SK-N-MC (cell line): ENCODE measurements around the gene HMGB1.

Experiments
- DNase-seq: peaks from one replicate; pipeline ENCODE4 v3.0.0-alpha.2; 2011; ENCODE audit warnings: low read depth, low spot score
- H3K27ac ChIP-seq: fragments of 200-600 bp; sonication (generic); 2 replicates; pipeline ENCODE4 v1.5.1; 2016; ENCODE audit warnings: mixed run types
- H3K36me3 ChIP-seq: fragments of 200-600 bp; sonication (generic); 2 replicates; pipeline ENCODE4 v1.6.1; 2017; ENCODE audit warnings: antibody characterized with exemption, low read length, mixed read lengths; ENCODE audit not compliant: insufficient read depth
- H3K4me3 ChIP-seq: fragments of 200-600 bp; sonication (generic); 2 replicates; pipeline ENCODE4 v1.5.1; 2016
- H3K9ac ChIP-seq: fragments of 200-600 bp; sonication (generic); 2 replicates; pipeline ENCODE4 v1.8.0; 2017; ENCODE audit warnings: mixed run types, mixed read lengths; ENCODE audit not compliant: insufficient read length
- H3K9me3 ChIP-seq: fragments of 200-600 bp; sonication (generic); 2 replicates; pipeline ENCODE4 v1.6.1; 2017; ENCODE audit warnings: low read depth, mild to moderate bottlenecking, antibody characterized with exemption, low read length, moderate library complexity, mixed read lengths
- EZH2 ChIP-seq: fragments of 200-600 bp; sonication (generic); IDR thresholded peaks from one replicate; pipeline ENCODE4 v1.6.1; 2017; ENCODE audit warnings: antibody characterized with exemption
- FOXP2 ChIP-seq: optimal IDR thresholded peaks from 2 replicates; pipeline ENCODE3; 2011; ENCODE audit warnings: mild to moderate bottlenecking, moderate library complexity; ENCODE audit not compliant: insufficient read depth; ENCODE audit errors: extremely low read length, control extremely low read depth
- POLR2AphosphoS5 ChIP-seq: IDR thresholded peaks from 2 replicates; pipeline ENCODE4 v1.6.1; 2012; ENCODE audit warnings: mild to moderate bottlenecking, low read depth, low read length, borderline replicate concordance

The HMGB1 gene

DNA sequence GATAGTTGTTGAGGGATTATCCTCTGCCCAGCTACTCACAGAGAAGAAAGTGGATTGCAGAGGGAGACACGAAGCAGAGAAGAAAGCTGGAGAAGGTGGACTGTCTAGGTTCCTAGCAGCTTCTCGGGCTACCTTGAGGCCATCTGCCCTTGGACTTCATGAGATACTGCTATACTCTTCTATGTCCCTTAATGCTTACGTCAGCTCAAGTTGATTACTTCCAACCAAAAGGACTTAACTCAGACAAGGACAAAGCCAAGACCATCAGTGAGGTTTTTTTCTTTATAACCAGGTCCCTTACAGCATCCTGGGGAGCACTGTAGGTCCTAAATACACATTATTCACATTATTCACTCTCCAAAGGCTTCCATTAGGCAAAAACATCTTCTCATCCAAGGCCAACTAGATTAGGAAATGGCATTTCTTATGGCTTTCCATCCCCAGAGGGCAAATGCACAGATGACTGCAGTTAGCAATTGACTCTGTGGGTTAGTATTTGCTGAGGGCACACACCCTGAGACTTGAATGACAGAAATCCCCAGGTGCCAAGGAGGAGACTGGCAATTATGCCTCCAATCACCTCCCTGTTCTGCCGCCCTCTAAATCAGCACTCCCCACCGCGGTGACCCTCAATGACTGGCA lies 47.5 kb downstream of the HMGB1 start:
- no peak for DNase-seq
- TF ChIP-seq FOXP2 (no peak), POLR2AphosphoS5 (no peak), EZH2 (no peak)
- Histone ChIP-seq H3K9ac (no peak overlapping the region), H3K27ac (peak overlapping the region; percentile 97), H3K9me3 (no peaks in the 10 kb centered on the region), H3K4me3 (0 out of 2 replicates have a peak overlapping the region, but pooled peaks have one; percentile 1), H3K36me3 (no peaks in the 10 kb centered on the region; the same call in 1 of the 2 replicates)

DNA sequence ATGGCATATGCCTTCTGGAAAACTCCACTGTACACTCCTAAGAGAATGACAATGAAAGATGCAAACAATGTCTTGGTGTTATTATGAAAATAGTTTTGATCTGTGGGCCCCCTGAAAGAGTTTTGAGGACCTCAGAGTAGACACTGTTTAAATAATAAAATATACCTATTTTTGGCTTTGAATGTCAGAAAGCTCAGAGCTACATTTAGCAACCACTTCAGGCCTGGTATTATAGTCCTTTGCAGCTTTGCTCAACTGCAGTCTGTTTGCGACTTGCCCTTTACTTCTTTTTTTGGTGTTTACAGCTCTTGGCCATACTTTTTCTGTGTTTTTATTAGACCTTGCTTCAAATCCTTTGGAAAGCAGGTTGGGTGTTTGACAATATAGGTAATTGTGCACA lies 49.3 kb downstream of the HMGB1 start:
- no peak for DNase-seq
- Histone ChIP-seq H3K9me3 (no peaks in the 10 kb centered on the region), H3K27ac (peak overlapping the region; percentile 96), H3K9ac (no peak overlapping the region), H3K4me3 (no peak overlapping the region), H3K36me3 (no peaks in the 10 kb centered on the region; the same call in 1 of the 2 replicates)
- TF ChIP-seq POLR2AphosphoS5 = no peak
- TF ChIP-seq EZH2 = no peak
- TF ChIP-seq FOXP2 = no peak

DNA sequence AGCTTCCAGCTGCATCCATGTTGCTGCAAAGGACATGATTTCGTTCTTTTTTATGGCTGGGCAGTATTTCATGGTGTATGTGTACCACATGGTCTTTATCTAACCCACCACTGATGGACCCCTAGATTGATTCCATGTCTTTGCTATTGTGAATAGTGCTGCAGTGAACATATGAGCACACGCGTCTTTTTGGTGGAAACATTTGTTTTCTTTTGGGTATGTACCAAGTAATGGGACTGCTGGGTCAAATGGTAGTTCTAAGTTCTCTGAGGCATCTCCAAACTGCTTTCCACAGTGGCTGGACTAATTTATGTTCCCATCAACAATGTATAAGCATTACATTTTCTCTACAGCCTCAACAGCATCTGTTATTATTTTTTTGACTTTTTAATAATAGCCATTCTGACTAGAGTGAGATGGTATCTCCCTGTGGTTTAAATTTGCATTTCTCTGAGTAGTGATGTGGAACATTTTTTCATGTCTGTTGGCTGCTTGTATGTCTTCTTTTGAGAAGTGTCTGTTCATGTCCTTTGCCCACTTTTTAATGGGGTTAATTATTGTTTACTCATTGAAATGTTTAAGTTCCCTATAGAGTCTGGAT lies 50.2 kb downstream of the HMGB1 start:
- TF ChIP-seq POLR2AphosphoS5 (no peak), FOXP2 (no peak), EZH2 (no peak)
- no peaks in the 10 kb centered on the region; the same call in 1 of the 2 replicates for H3K36me3 ChIP-seq
- no peaks in the 10 kb centered on the region for H3K9me3 ChIP-seq
- peak overlapping the region; percentile 81 for H3K9ac ChIP-seq
- DNase-seq = no peak
- peak overlapping the region; percentile 39 for H3K4me3 ChIP-seq
- peak overlapping the region; percentile 96 for H3K27ac ChIP-seq

DNA sequence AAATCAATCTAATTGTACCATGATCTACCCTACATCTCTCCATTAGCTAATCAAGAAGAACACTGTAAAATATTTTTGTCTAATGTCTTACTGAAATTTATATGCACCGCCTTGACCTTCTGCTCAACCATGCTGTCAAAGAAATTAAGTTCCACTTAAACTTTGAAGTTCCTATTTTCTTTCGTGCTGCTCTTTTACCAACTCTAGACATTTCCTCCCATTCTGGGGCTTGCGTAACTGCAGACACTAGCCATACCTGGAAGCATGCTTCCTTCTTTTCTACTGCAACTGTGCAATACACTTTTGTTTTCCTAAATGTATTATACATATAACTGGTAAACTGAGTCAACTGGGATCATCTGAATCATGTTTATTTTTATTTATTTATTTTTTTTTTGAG lies 51.9 kb downstream of the HMGB1 start:
- Histone ChIP-seq H3K4me3 (no peak overlapping the region), H3K9me3 (no peaks in the 10 kb centered on the region), H3K9ac (no peak overlapping the region), H3K27ac (peak overlapping the region; percentile 27; the same call in 1 of the 2 replicates), H3K36me3 (no peaks in the 10 kb centered on the region; the same call in 1 of the 2 replicates)
- TF ChIP-seq FOXP2 (no peak), POLR2AphosphoS5 (no peak), EZH2 (no peak)
- DNase-seq = no peak

DNA sequence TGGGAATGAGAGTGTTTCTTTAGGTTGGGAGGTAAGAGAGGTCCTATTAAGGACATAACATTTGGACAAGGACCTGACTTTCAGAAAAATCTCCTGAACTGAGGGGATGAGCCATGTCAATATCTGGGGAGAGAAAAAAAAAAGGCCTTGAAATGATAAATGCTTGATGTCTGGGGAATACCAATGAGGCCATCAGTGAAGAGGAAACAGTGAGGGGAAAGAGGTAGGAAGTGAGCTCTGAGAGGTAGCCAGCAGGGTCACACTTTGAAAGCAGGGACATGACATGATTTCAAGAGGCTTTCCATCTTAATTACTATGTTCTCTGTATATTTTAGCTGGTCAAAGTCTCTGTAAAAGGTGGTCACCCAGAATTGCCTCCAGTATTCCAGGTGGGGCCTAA lies 53.4 kb downstream of the HMGB1 start:
- H3K9me3 ChIP-seq = no peaks in the 10 kb centered on the region
- peak overlapping the region; percentile 100 for H3K27ac ChIP-seq
- no peaks in the 10 kb centered on the region; the same call in 1 of the 2 replicates for H3K36me3 ChIP-seq
- H3K9ac ChIP-seq = peak overlapping the region; percentile 1
- no peak for DNase-seq
- no peak for TF ChIP-seq EZH2
- no peak for TF ChIP-seq POLR2AphosphoS5
- TF ChIP-seq FOXP2 = no peak
- no peak overlapping the region for H3K4me3 ChIP-seq

DNA sequence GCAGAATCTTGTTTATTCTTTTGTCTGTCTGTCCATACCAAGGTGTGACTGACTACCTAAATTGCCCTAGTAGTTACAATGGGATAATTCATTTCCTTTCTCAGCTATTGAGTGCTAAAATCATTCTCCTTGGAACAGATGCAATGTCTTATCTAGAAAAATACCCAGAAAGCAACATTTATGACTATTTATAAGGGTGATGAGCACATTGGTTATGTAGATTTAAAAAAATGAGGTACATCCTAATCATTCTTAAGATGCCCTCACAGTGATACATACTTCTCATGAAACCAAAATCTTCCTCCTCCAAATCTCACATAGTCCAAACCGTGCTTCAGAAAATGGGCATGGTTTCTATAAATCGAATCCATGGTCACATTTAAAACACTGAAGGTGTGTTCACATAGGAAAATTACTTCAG lies 55.0 kb downstream of the HMGB1 start:
- Histone ChIP-seq H3K27ac (peak overlapping the region; percentile 100), H3K4me3 (peak overlapping the region; percentile 28), H3K36me3 (no peaks in the 10 kb centered on the region), H3K9ac (peak overlapping the region; percentile 80), H3K9me3 (no peaks in the 10 kb centered on the region)
- TF ChIP-seq POLR2AphosphoS5 = peak; percentile 48; the same call in 1 of the 2 replicates
- no peak for TF ChIP-seq FOXP2
- peak; percentile 97 for DNase-seq

DNA sequence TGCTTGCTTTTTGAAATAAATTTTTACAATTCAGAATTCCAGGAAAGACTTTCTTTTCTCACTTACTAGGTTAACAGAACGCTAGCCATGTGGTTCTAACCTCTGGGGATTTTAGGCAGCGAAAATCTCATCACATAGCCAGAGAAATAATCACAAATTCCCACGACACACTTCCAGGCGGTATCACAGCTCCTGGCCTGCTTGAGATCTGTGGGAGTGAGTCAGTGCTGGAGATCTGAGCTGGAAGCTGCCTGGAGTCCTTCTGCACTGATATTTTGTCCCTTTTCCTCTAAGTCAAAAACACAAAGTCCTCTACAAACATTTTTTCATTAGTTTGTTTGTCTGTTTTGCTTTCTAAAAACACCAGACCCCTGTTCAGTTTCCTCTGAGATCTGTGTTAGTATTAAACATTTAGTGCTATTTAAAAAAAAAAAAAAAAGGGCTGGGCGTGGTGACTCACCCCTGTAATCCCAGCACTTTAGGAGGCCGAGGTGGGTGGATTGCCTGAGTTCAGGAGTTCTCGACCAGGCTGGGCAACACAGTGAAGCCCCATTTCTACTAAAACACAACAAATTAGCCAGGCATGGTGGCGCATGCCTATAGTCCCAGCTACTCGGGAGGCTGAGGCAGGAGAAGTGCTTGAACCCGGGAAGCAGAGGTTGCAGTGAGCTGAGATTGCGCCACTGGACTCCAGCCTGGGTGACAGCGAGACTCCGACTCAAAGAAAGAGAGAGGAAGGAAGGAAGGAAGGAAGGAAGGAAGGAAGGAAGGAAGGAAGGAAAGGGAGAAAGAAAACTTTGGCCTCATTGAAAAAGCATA lies 55.6 kb downstream of the HMGB1 start:
- no peak for DNase-seq
- H3K27ac ChIP-seq = peak overlapping the region; percentile 100

DNA sequence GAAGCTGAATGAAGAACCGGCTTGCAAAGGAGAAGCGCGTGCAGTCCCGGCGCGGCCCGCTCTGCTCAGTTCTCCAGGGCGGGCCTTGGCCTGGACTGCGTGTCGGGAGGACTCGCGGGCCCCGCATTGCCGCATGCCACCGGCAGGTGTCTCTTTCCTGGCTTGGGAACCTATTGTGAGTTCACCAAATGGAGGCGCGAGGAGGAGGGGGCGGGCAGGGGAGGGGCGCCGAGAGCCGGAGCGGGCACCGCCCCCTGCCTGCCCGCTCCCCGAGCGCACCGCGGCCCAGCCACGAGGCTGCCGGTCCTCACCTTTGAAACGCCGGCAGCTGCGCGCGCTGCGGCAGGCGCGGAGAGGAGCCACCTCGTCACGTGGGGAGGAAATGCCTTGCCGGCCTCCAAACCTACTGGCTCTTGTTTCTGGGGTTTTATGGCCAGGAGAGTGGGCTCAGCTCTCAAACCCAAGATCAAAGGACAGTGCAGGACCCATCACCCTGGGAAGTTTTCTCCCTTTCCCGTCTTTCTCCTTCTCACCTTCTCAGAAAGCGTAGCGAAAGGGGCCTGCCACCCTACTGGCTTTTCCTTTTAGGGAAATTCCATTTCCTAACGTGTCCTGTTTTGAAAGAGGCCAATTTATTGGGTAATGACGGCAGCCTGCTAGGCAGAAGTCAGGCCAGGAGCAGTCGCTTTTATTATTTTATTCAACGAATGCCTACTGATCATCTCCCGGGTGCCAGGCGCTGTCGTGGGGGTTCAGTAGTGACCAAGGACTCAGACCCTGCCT lies 57.2 kb downstream of the HMGB1 start:
- H3K9ac ChIP-seq = peak overlapping the region; percentile 75
- no peak overlapping the region for H3K4me3 ChIP-seq
- no peak for TF ChIP-seq FOXP2
- no peak for TF ChIP-seq EZH2
- TF ChIP-seq POLR2AphosphoS5 = no peak
- H3K9me3 ChIP-seq = no peaks in the 10 kb centered on the region
- DNase-seq = no peak
- peak overlapping the region; percentile 100 for H3K27ac ChIP-seq
- H3K36me3 ChIP-seq = no peaks in the 10 kb centered on the region

More for the DNA sequence above, 55.6 kb downstream of the HMGB1 start:
- peak overlapping the region; percentile 75 for H3K9ac ChIP-seq
- H3K36me3 ChIP-seq = no peaks in the 10 kb centered on the region
- TF ChIP-seq POLR2AphosphoS5 (no peak), EZH2 (no peak), FOXP2 (no peak)
- peak overlapping the region; percentile 40 for H3K4me3 ChIP-seq
- no peaks in the 10 kb centered on the region for H3K9me3 ChIP-seq
